HepG2 (cell line): ENCODE results near the gene DNMT3L. TPM values are rescaled to one million over a fixed set of nuclear protein-coding genes. Genes with fewer than 3 reads are reported as not detected.

ENCODE experiments used
- ATAC-seq: fragments of 200-7000 bp; cut with Tn5 transposase; 3 replicates; pipeline ENCODE4 v1.9.1; 2020; ENCODE audit warnings: mild to moderate bottlenecking, moderate library complexity
- BruUV-seq: library from RNA; stranded (reverse); fragments of 400-500 nt; replicated peaks from 2 replicates; lab custom pipeline; 2021; lab: Mats Ljungman, UMichigan
- CTCF ChIA-PET: fragments of 300-600 bp; formaldehyde crosslinking; extraction: SDS; loops from one replicate; lab custom pipeline; 2021; ENCODE audit warnings: low total read pairs, inconsistent platforms, low intra/inter-chr PET ratio; lab: Yijun Ruan, JAX
- POLR2A ChIA-PET: fragments of 350-600 bp; sonication (Branson Sonifier 250); formaldehyde crosslinking; loops from one replicate; lab custom pipeline; 2020; ENCODE audit warnings: antibody characterized with exemption, inconsistent platforms; lab: Yijun Ruan, JAX
- DNase-seq: peaks from one replicate; pipeline ENCODE4 v3.0.0-alpha.2; 2015; ENCODE audit warnings: low spot score
- FAIRE-seq: peaks from 3 replicates; lab custom pipeline; 2011; peaks lifted over from hg19 to GRCh38; lab: Jason Lieb, UNC
- H2AFZ ChIP-seq: one replicate; pipeline ENCODE4 v1.6.1; 2011; ENCODE audit warnings: low read length, inconsistent platforms
- H3K27ac ChIP-seq: fragments of 300-600 bp; 3 replicates; pipeline ENCODE4 v1.8.0; 2011; ENCODE audit warnings: mixed run types, mild to moderate bottlenecking, mixed read lengths, low read length, inconsistent platforms; ENCODE audit not compliant: insufficient read depth; ENCODE audit errors: extremely low read length
- H3K27me3 ChIP-seq, 2 experiments: fragments of 200-600 bp in 1 of 2; 2 replicates in 1 of 2; 3 replicates in 1 of 2; pipeline versions ENCODE4 v1.6.0 to v1.8.0; 2011; ENCODE audit warnings: low read length in 2 of 2, mild to moderate bottlenecking in 2 of 2, moderate library complexity in 2 of 2, inconsistent platforms in 1 of 2; ENCODE audit not compliant: insufficient read depth in 2 of 2, control insufficient read depth in 1 of 2
- H3K36me3 ChIP-seq, 2 experiments: fragments of 200-600 bp in 1 of 2; replicated peaks in 1 of 2; 2 replicates in 1 of 2; 3 replicates in 1 of 2; pipeline versions ENCODE4 v1.5.1 to v1.8.0; 2011; ENCODE audit warnings: low read length in 2 of 2, inconsistent platforms in 1 of 2; ENCODE audit not compliant: insufficient read depth in 2 of 2, control insufficient read depth in 1 of 2
- H3K4me1 ChIP-seq: 2 replicates; pipeline ENCODE4 v1.5.1; 2012; ENCODE audit warnings: low read length, inconsistent platforms; ENCODE audit not compliant: insufficient read depth
- H3K4me2 ChIP-seq: 2 replicates; pipeline ENCODE4 v1.6.0; 2011; ENCODE audit warnings: low read depth, low read length, inconsistent platforms
- H3K4me3 ChIP-seq, 3 experiments: fragments of 200-600 bp in 1 of 3; sonication (generic), shearing (Covaris generic) in 1 of 3; replicated peaks in 1 of 3; 2 replicates each; pipeline ENCODE4 v1.5.1; 2011 to 2016; ENCODE audit warnings: low read length in 3 of 3, inconsistent platforms in 2 of 3, low read depth in 2 of 3, mild to moderate bottlenecking in 2 of 3, control low read depth in 1 of 3, mixed read lengths in 1 of 3; ENCODE audit not compliant: insufficient read depth in 1 of 3
- H3K79me2 ChIP-seq: one replicate; pipeline ENCODE4 v1.6.1; 2011; ENCODE audit warnings: low read length, inconsistent platforms; ENCODE audit not compliant: insufficient read depth
- H3K9ac ChIP-seq: 2 replicates; pipeline ENCODE4 v1.6.0; 2011; ENCODE audit warnings: mild to moderate bottlenecking, low read depth, low read length, inconsistent platforms; ENCODE audit not compliant: insufficient read depth
- H3K9me3 ChIP-seq: 2 replicates; pipeline ENCODE4 v1.5.1; 2012; ENCODE audit warnings: mild to moderate bottlenecking, low read length
- H4K20me1 ChIP-seq: 2 replicates; pipeline ENCODE4 v1.6.0; 2011; ENCODE audit warnings: inconsistent platforms, mild to moderate bottlenecking, low read length, moderate library complexity; ENCODE audit not compliant: insufficient read depth
- DZIP1 ChIP-seq: sonication (generic); formaldehyde crosslinking; IDR thresholded peaks from 2 replicates; pipeline ENCODE4 v1.5.0; 2020; ENCODE audit warnings: mild to moderate bottlenecking, missing genetic modification reagents
- MAFK ChIP-seq, 2 experiments: IDR thresholded peaks in 1 of 2; conservative IDR thresholded peaks in 1 of 2; 2 replicates each; pipeline ENCODE4 v1.6.1; 2011; ENCODE audit warnings: improper control_type of control experiment in 2 of 2, low read length in 2 of 2
- MEIS1 ChIP-seq: sonication (generic); formaldehyde crosslinking; IDR thresholded peaks from 2 replicates; pipeline ENCODE4 v1.9.0; 2021; ENCODE audit warnings: mild to moderate bottlenecking, missing genetic modification reagents, moderate library complexity, borderline replicate concordance
- PRPF4 ChIP-seq: fragments of 200-400 bp; formaldehyde crosslinking; IDR thresholded peaks from 2 replicates; pipeline ENCODE4 v1.6.1; 2016; ENCODE audit warnings: low read length, low read depth; ENCODE audit not compliant: poor library complexity, severe bottlenecking
- RNF219 ChIP-seq: sonication (generic); formaldehyde crosslinking; IDR thresholded peaks from 2 replicates; pipeline ENCODE4 v1.5.0; 2020; ENCODE audit warnings: mild to moderate bottlenecking, missing genetic modification reagents
- ZNF263 ChIP-seq: sonication (generic); formaldehyde crosslinking; IDR thresholded peaks from 2 replicates; pipeline ENCODE4 v1.4.0; 2020; ENCODE audit warnings: missing genetic modification reagents
- ZNF484 ChIP-seq: sonication (generic); formaldehyde crosslinking; IDR thresholded peaks from 2 replicates; pipeline ENCODE4 v1.5.1; 2020; ENCODE audit warnings: mild to moderate bottlenecking, low read depth, missing genetic modification reagents, borderline replicate concordance
- ZNF543 ChIP-seq: sonication (generic); formaldehyde crosslinking; IDR thresholded peaks from 2 replicates; pipeline ENCODE4 v1.4.0; 2020; ENCODE audit warnings: mild to moderate bottlenecking, missing genetic modification reagents
- ZNF552 ChIP-seq: sonication (generic); formaldehyde crosslinking; IDR thresholded peaks from 2 replicates; pipeline ENCODE4 v1.9.0; 2022; ENCODE audit warnings: missing genetic modification reagents, mild to moderate bottlenecking, borderline replicate concordance
- ZNF737 ChIP-seq: sonication (generic); formaldehyde crosslinking; IDR thresholded peaks from 2 replicates; pipeline ENCODE4 v1.5.0; 2020; ENCODE audit warnings: missing genetic modification reagents, mild to moderate bottlenecking, borderline replicate concordance
- WGBS: methylation state at CpG from one replicate; pipeline ENCODE4 v1.1.6; 2017; ENCODE audit warnings: low lambda C conversion rate; 5-methylcytosine and 5-hydroxymethylcytosine counted together
- in situ Hi-C: cut with HindIII; loops from 2 replicates; pipeline ENCODE4 v1.10.0; 2017; ENCODE audit warnings: low pct_unique_long_range_greater_than_20kb; ENCODE audit not compliant: extremely low pct_ligation_motif_present
- intact Hi-C: fragments of 100-400 bp; cut with micrococcal nuclease; formaldehyde crosslinking; loops from one replicate; pipeline ENCODE4 v1.10.0; 2022; ENCODE audit not compliant: unreplicated experiment
- polyA plus RNA-seq, 8 experiments: library from polyadenylated mRNA; depleted of rRNA in 3 of 8; stranded (reverse) in 7 of 8; unstranded in 1 of 8; fragments of >200 nt; fragmentation: Illumina TruSeq in 4 of 8; extraction: Trizol in 4 of 8; gene quantifications; 2 replicates each; pipeline versions ENCODE4 v1.2.1 to v1.2.3, GENCODE V29; 2011 to 2016; ENCODE audit warnings: low read depth in 4 of 8, missing spikeins in 1 of 8, mixed read lengths in 1 of 8; ENCODE audit not compliant: insufficient read depth in 1 of 8
- total RNA-seq, 5 experiments: library from RNA; depleted of rRNA; stranded (reverse); fragments of >200 nt; fragmentation: Illumina TruSeq; extraction: Trizol; gene quantifications; 2 replicates each; pipeline ENCODE4 v1.2.3, GENCODE V29; 2016; ENCODE audit warnings: low read depth in 1 of 5

The DNMT3L gene
- total and polyA plus RNA-seq, 2 of the 13 experiments (the other 11 are each of a cell fraction or from before 2014, with no cell fraction given): 0.75 to 1.7 TPM

- Histone ChIP-seq H3K4me3 (peak overlapping the region in 1 of 3 experiments; percentile 16; a peak in 1 of 6 replicates), H3K4me2 (no peak overlapping the region), H4K20me1 (peaks cover 5% of the 10 kb centered on the region; the same call in 1 of the 2 replicates), H3K79me2 (peaks cover 14% of the 10 kb centered on the region), H2AFZ (no peak overlapping the region), H3K9ac (no peak overlapping the region), H3K36me3 (no peaks in the 10 kb centered on the region), H3K9me3 (no peaks in the 10 kb centered on the region), H3K27me3 (peaks cover 11 to 32% of the 10 kb centered on the region in 2 experiments), H3K27ac (no peak overlapping the region), H3K4me1 (peaks cover 53% of the 10 kb centered on the region)
- DNase-seq (no peak), ATAC-seq (no peak), FAIRE-seq (no peak)
- in situ Hi-C loops (no loop called here), intact Hi-C loops (no loop called here)
- TF ChIP-seq ZNF543 (CRISPR knock-in tag) (no peak), ZNF737 (CRISPR knock-in tag) (no peak), DZIP1 (CRISPR knock-in tag) (no peak), ZNF484 (no peak), PRPF4 (no peak)
- ChIA-PET CTCF (no interaction called here), POLR2A (no interaction called here)
- BruUV-seq: no TSS peak
- WGBS: 0% methylated on average over 3 of the region's 13 CpGs
Measured at GRCh38 chr21:44296916-44297315, 35.2 kb upstream of the DNMT3L start.

- peaks cover 6% of the 10 kb centered on the region for H3K79me2 ChIP-seq
- no peak overlapping the region for H3K9ac ChIP-seq
- H3K27ac ChIP-seq: no peak overlapping the region
- TF ChIP-seq ZNF263 (CRISPR knock-in tag) (peak; percentile 93), ZNF552 (CRISPR knock-in tag) (no peak), MEIS1 (CRISPR knock-in tag) (no peak), MAFK (conservative IDR thresholded peaks at IDR 0.05 in 1 of 2, IDR thresholded peaks at IDR 0.05 in 1 of 2; ENCODE audit: low read length in 2 of 2) (no peak), RNF219 (CRISPR knock-in tag) (no peak)
- TF ChIP-seq, all 625 proteins: peak for 1
- in situ Hi-C loops: no loop called here
- ChIA-PET POLR2A (no interaction called here), CTCF (no interaction called here)
- no peak for ATAC-seq
- Histone ChIP-seq H4K20me1 (no peaks in the 10 kb centered on the region), H3K4me2 (peak overlapping the region; percentile 18; the same call in 1 of the 2 replicates), H3K4me1 (peaks cover 45% of the 10 kb centered on the region), H3K4me3 (peak overlapping the region in 1 of 3 experiments; percentile 61; a peak in 1 of 6 replicates), H2AFZ (no peak overlapping the region), H3K27me3 (peaks cover 11 to 37% of the 10 kb centered on the region in 2 experiments), H3K9me3 (no peaks in the 10 kb centered on the region), H3K36me3 (no peaks in the 10 kb centered on the region)
- FAIRE-seq: no peak
- BruUV-seq: no TSS peak
- intact Hi-C loops: no loop called here
- DNase-seq: no peak
- 0% methylated on average over 2 of the region's 12 CpGs for WGBS
Measured at GRCh38 chr21:44296103-44296519, 34.4 kb upstream of the DNMT3L start.
